22Rv1 (cell line): ENCODE data around the gene HLA-DRA.

Source experiments
- H3K27ac ChIP-seq: fragments of 450-650 bp; 2 replicates; pipeline ENCODE4 v1.5.1; 2017
- ZFX ChIP-seq: fragments of 450-650 bp; IDR thresholded peaks from 2 replicates; pipeline ENCODE4 v1.6.1; 2017; ENCODE audit warnings: antibody characterized with exemption, borderline replicate concordance
- TF ChIP-seq, protein P1 (sequence below): fragments of 450-650 bp; IDR thresholded peaks from 2 replicates; pipeline ENCODE4 v1.5.1; 2017; ENCODE audit warnings: mild to moderate bottlenecking

The HLA-DRA gene

DNA sequence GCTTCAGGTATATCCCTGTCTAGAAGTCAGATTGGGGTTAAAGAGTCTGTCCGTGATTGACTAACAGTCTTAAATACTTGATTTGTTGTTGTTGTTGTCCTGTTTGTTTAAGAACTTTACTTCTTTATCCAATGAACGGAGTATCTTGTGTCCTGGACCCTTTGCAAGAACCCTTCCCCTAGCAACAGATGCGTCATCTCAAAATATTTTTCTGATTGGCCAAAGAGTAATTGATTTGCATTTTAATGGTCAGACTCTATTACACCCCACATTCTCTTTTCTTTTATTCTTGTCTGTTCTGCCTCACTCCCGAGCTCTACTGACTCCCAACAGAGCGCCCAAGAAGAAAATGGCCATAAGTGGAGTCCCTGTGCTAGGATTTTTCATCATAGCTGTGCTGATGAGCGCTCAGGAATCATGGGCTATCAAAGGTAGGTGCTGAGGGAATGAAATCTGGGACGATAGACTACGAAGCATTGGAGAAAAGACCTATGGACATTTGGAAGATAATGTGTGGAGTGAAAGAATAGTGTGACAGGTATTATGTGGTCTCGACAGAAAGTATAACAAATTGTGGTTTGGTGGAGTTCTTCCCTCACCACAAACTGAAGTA, at the start of gene HLA-DRA:
TSS of gene HLA-DRA (plus strand) at position 286 of the 613 bp plus-strand sequence. CDS start at position 350, 64 bp downstream.
- no peak within 1 kb of the TSS for H3K27ac ChIP-seq
- TF ChIP-seq, protein P1, sequence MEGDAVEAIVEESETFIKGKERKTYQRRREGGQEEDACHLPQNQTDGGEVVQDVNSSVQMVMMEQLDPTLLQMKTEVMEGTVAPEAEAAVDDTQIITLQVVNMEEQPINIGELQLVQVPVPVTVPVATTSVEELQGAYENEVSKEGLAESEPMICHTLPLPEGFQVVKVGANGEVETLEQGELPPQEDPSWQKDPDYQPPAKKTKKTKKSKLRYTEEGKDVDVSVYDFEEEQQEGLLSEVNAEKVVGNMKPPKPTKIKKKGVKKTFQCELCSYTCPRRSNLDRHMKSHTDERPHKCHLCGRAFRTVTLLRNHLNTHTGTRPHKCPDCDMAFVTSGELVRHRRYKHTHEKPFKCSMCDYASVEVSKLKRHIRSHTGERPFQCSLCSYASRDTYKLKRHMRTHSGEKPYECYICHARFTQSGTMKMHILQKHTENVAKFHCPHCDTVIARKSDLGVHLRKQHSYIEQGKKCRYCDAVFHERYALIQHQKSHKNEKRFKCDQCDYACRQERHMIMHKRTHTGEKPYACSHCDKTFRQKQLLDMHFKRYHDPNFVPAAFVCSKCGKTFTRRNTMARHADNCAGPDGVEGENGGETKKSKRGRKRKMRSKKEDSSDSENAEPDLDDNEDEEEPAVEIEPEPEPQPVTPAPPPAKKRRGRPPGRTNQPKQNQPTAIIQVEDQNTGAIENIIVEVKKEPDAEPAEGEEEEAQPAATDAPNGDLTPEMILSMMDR, result no peak
- no peak for TF ChIP-seq ZFX

DNA sequence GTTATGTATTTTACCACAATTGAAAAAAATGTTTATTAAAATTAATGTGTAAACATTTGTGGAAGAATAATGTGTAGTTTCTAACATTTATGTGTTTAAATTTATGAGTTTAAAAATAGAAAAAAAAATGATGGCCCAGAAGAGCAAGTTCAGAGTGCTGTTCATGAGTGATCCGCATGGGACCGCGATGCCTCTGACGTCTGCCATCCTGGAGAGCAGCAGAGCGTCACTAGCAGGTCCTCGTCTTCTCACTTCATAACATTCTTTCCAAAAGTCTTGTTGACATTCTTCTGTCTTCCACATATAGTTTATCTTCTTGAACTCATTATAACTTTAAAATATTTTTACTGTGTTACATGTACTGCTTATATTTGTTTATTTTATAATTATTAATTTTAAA, 48.2 kb upstream of the HLA-DRA start:
- no peak overlapping the region for H3K27ac ChIP-seq
- TF ChIP-seq, protein P1, result no peak
- TF ChIP-seq ZFX, result no peak

DNA sequence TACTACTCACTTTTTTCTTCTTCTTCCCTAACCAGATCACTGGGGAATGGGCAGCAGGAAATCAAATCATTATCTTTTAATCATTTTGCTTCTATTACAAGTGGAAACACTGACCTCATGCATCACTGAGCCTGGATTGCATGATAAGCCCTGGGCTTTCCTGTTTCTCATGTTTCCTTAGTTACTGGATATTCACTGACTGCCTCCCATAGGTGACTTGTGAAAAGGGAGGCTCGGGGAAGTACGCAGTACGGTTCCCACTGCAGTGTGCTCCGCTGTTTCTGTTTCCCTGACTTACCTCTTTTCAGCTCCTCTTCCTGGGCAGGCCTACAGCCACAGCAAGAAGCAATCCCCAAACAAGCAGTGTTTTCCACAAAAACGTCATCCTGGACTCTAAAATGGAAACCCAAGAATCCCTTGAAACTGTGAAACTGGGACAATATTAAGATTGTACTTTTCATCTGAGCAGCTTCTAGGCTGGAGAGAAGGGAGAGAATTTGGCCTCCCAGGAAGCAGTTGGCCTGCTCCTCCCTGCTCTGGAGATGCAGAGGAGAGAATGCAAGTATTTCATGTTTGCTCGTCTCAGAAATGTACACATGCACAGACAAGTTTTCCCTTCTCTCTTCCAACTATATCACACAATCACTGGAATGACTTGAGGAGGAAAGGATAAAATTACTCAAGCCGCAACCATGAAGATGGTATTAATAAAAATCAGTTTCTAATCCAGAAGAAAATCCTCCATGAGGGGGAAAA, 45.8 kb upstream of the HLA-DRA start:
- TF ChIP-seq ZFX, result no peak
- TF ChIP-seq, protein P1, result no peak
- no peak overlapping the region for H3K27ac ChIP-seq

DNA sequence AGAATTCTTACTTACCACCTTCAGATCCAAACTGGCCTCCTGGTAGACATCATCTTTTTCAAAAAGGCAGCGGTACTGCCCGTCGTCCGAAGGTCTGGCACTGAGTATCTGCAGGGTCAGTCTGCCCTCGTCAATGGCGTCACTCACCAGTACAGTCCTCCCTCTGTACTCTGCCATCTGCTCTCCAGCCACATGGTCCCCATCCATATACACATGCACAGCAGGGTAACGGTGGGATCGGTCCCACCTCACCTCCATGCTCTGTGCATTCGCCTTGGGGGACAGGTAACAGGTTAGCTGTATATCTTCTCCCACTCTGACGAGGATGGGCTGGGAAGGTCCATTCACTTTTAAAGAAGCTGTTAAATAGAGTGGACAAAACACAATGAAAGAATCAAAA, 43.7 kb upstream of the HLA-DRA start:
- no peak for TF ChIP-seq ZFX
- TF ChIP-seq, protein P1, result no peak
- no peak overlapping the region for H3K27ac ChIP-seq

DNA sequence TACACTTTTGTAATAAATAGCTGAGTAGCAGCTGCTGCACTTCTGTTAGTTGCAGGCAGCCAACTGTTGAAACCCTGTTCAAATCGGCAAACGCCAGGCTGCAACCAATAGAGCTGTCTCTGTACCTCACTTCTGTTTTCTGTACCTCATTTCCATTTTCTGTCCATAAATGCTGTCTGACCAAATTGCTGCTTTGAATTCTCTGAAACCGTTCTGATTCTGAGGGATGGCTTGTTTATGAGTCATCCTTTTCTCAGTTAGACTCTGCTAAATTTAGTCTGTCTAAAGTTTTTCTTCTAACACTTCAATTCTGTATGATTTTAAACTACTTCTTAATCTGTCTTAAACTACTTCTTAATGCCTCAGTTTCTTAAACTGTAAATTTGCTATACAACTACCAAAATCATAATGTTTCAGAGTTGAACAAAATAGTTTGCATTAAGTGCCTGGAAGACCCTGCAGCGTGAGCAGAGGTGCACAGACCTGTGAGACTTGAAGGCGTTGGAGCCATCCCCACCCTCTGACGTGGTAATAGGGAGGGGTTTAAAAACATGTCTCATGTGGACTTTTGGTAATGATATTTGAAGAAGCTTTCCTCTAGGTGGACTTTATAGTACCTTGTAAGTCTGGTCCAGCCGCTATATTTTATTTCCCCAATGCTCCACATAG, 42.3 kb upstream of the HLA-DRA start:
- no peak overlapping the region for H3K27ac ChIP-seq
- TF ChIP-seq, protein P1, result no peak
- no peak for TF ChIP-seq ZFX

DNA sequence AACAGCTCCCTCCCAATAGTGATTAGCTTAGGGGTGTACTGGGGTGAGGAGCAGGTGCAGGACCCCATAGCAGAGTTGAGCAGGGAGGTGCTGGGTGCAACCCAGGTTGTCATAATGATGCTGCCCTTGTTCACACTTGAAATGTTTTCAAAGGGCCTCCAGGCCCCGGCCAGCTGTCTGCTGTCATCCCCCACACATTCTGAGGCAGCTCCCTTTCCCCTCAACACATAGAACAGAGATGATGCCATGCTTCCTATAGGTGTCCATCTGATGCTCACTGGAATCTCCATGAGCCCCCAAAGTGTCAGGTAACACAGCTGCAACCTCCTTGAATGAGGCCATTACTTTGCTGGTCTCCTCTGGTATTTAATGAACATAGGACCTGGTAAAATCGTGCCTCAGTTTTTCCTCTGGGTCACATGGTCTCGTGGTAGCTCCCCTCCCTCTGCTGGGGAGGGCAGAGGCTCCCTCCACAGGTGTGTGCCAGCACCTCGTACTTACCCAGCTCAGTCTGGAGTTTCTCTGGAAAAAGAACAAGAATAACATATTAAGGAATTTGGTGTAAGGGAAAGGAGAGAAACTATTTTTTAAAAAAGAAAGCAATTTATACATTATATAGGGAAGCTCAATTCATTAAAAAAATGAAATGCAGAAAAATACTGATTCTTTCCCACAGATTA, 38.3 kb upstream of the HLA-DRA start:
- no peak for TF ChIP-seq ZFX
- TF ChIP-seq, protein P1, result no peak
- no peak overlapping the region for H3K27ac ChIP-seq

DNA sequence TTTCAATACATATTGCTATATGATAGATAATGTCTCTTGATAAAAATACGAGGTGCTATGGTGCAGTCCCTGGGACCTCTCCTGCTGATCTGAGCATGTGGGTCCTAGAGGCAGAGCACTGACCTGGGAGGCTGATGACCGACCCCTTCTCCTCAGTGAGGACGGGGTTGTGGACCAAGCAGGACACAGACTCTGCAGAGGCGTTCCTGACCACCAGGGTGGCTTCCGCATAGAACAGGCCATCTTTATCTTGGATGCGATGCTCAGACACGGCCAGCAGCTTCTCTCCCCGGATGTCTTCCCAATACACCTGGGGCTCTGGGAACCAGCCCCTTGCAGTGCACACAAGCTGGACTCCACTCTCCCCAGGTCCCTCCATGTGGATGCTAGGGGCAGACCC, 36.9 kb upstream of the HLA-DRA start:
- TF ChIP-seq ZFX, result no peak
- TF ChIP-seq, protein P1, result no peak
- H3K27ac ChIP-seq, result no peak overlapping the region
